HepG2 (cell line): ENCODE data around the gene KRTAP12-1. TPM values are rescaled to one million over a fixed set of nuclear protein-coding genes. Genes with fewer than 3 reads are reported as not detected.

Experiments used
- ATAC-seq: fragments of 200-7000 bp; cut with Tn5 transposase; 3 replicates; pipeline ENCODE4 v1.9.1; 2020; ENCODE audit warnings: mild to moderate bottlenecking, moderate library complexity
- BruUV-seq: library from RNA; stranded (reverse); fragments of 400-500 nt; replicated peaks from 2 replicates; lab custom pipeline; 2021; lab: Mats Ljungman, UMichigan
- CTCF ChIA-PET: fragments of 300-600 bp; formaldehyde crosslinking; extraction: SDS; loops from one replicate; lab custom pipeline; 2021; ENCODE audit warnings: low total read pairs, inconsistent platforms, low intra/inter-chr PET ratio; lab: Yijun Ruan, JAX
- POLR2A ChIA-PET: fragments of 350-600 bp; sonication (Branson Sonifier 250); formaldehyde crosslinking; loops from one replicate; lab custom pipeline; 2020; ENCODE audit warnings: antibody characterized with exemption, inconsistent platforms; lab: Yijun Ruan, JAX
- DNase-seq: peaks from one replicate; pipeline ENCODE4 v3.0.0-alpha.2; 2015; ENCODE audit warnings: low spot score
- FAIRE-seq: peaks from 3 replicates; lab custom pipeline; 2011; peaks lifted over from hg19 to GRCh38; lab: Jason Lieb, UNC
- H2AFZ ChIP-seq: one replicate; pipeline ENCODE4 v1.6.1; 2011; ENCODE audit warnings: low read length, inconsistent platforms
- H3K27ac ChIP-seq: fragments of 300-600 bp; 3 replicates; pipeline ENCODE4 v1.8.0; 2011; ENCODE audit warnings: mixed run types, mild to moderate bottlenecking, mixed read lengths, low read length, inconsistent platforms; ENCODE audit not compliant: insufficient read depth; ENCODE audit errors: extremely low read length
- H3K27me3 ChIP-seq, 2 experiments: fragments of 200-600 bp in 1 of 2; 2 replicates in 1 of 2; 3 replicates in 1 of 2; pipeline versions ENCODE4 v1.6.0 to v1.8.0; 2011; ENCODE audit warnings: low read length in 2 of 2, mild to moderate bottlenecking in 2 of 2, moderate library complexity in 2 of 2, inconsistent platforms in 1 of 2; ENCODE audit not compliant: insufficient read depth in 2 of 2, control insufficient read depth in 1 of 2
- H3K36me3 ChIP-seq, 2 experiments: fragments of 200-600 bp in 1 of 2; replicated peaks in 1 of 2; 2 replicates in 1 of 2; 3 replicates in 1 of 2; pipeline versions ENCODE4 v1.5.1 to v1.8.0; 2011; ENCODE audit warnings: low read length in 2 of 2, inconsistent platforms in 1 of 2; ENCODE audit not compliant: insufficient read depth in 2 of 2, control insufficient read depth in 1 of 2
- H3K4me1 ChIP-seq: 2 replicates; pipeline ENCODE4 v1.5.1; 2012; ENCODE audit warnings: low read length, inconsistent platforms; ENCODE audit not compliant: insufficient read depth
- H3K4me2 ChIP-seq: 2 replicates; pipeline ENCODE4 v1.6.0; 2011; ENCODE audit warnings: low read depth, low read length, inconsistent platforms
- H3K4me3 ChIP-seq, 3 experiments: fragments of 200-600 bp in 1 of 3; sonication (generic), shearing (Covaris generic) in 1 of 3; replicated peaks in 1 of 3; 2 replicates each; pipeline ENCODE4 v1.5.1; 2011 to 2016; ENCODE audit warnings: low read length in 3 of 3, inconsistent platforms in 2 of 3, low read depth in 2 of 3, mild to moderate bottlenecking in 2 of 3, control low read depth in 1 of 3, mixed read lengths in 1 of 3; ENCODE audit not compliant: insufficient read depth in 1 of 3
- H3K79me2 ChIP-seq: one replicate; pipeline ENCODE4 v1.6.1; 2011; ENCODE audit warnings: low read length, inconsistent platforms; ENCODE audit not compliant: insufficient read depth
- H3K9ac ChIP-seq: 2 replicates; pipeline ENCODE4 v1.6.0; 2011; ENCODE audit warnings: mild to moderate bottlenecking, low read depth, low read length, inconsistent platforms; ENCODE audit not compliant: insufficient read depth
- H3K9me3 ChIP-seq: 2 replicates; pipeline ENCODE4 v1.5.1; 2012; ENCODE audit warnings: mild to moderate bottlenecking, low read length
- H4K20me1 ChIP-seq: 2 replicates; pipeline ENCODE4 v1.6.0; 2011; ENCODE audit warnings: inconsistent platforms, mild to moderate bottlenecking, low read length, moderate library complexity; ENCODE audit not compliant: insufficient read depth
- ATAD3A ChIP-seq: sonication (generic); formaldehyde crosslinking; IDR thresholded peaks from 2 replicates; pipeline ENCODE4 v1.4.0; 2020; ENCODE audit warnings: missing genetic modification reagents
- CBX2 ChIP-seq, 2 experiments: fragments of 200-600 bp in 1 of 2; sonication (generic); formaldehyde crosslinking in 1 of 2; IDR thresholded peaks; 2 replicates each; pipeline versions ENCODE4 v1.7.0 to v1.8.1; 2018 to 2022; ENCODE audit warnings: low read depth in 2 of 2, low read length in 1 of 2, mild to moderate bottlenecking in 1 of 2, missing genetic modification reagents in 1 of 2
- CEBPG ChIP-seq: IDR thresholded peaks from 2 replicates; pipeline ENCODE4 v1.6.1; 2016
- CREB1 ChIP-seq, 2 experiments: fragments of 450-650 bp in 1 of 2; IDR thresholded peaks; 2 replicates each; pipeline ENCODE4 v1.6.1; 2016 to 2017; ENCODE audit warnings: control low read depth in 1 of 2, mild to moderate bottlenecking in 1 of 2, missing compliant biosample characterization in 1 of 2, missing genetic modification characterization in 1 of 2
- ZBTB43 ChIP-seq: sonication (generic); formaldehyde crosslinking; conservative IDR thresholded peaks from 2 replicates; pipeline ENCODE4 v1.4.0; 2020; ENCODE audit warnings: missing genetic modification reagents
- WGBS: methylation state at CpG from one replicate; pipeline ENCODE4 v1.1.6; 2017; ENCODE audit warnings: low lambda C conversion rate; 5-methylcytosine and 5-hydroxymethylcytosine counted together
- in situ Hi-C: cut with HindIII; loops from 2 replicates; pipeline ENCODE4 v1.10.0; 2017; ENCODE audit warnings: low pct_unique_long_range_greater_than_20kb; ENCODE audit not compliant: extremely low pct_ligation_motif_present
- intact Hi-C: fragments of 100-400 bp; cut with micrococcal nuclease; formaldehyde crosslinking; loops from one replicate; pipeline ENCODE4 v1.10.0; 2022; ENCODE audit not compliant: unreplicated experiment
- polyA plus RNA-seq, 8 experiments: library from polyadenylated mRNA; depleted of rRNA in 3 of 8; stranded (reverse) in 7 of 8; unstranded in 1 of 8; fragments of >200 nt; fragmentation: Illumina TruSeq in 4 of 8; extraction: Trizol in 4 of 8; gene quantifications; 2 replicates each; pipeline versions ENCODE4 v1.2.1 to v1.2.3, GENCODE V29; 2011 to 2016; ENCODE audit warnings: low read depth in 4 of 8, missing spikeins in 1 of 8, mixed read lengths in 1 of 8; ENCODE audit not compliant: insufficient read depth in 1 of 8
- total RNA-seq, 5 experiments: library from RNA; depleted of rRNA; stranded (reverse); fragments of >200 nt; fragmentation: Illumina TruSeq; extraction: Trizol; gene quantifications; 2 replicates each; pipeline ENCODE4 v1.2.3, GENCODE V29; 2016; ENCODE audit warnings: low read depth in 1 of 5
- TF ChIP-seq, protein P1 (sequence below): IDR thresholded peaks from 2 replicates; pipeline ENCODE4 v1.6.1; 2018; ENCODE audit warnings: missing genetic modification reagents

The KRTAP12-1 gene
- total and polyA plus RNA-seq, 2 of the 13 experiments (the other 11 are each of a cell fraction or from before 2014, with no cell fraction given), result not detected

GRCh38 chr21:44704636-44705001, 22.7 kb upstream of the KRTAP12-1 start:
- DNase-seq (no peak), FAIRE-seq (no peak)
- POLR2A ChIA-PET, result no interaction called here

More at GRCh38 chr21:44704636-44705001, 22.7 kb upstream of the KRTAP12-1 start:
- Histone ChIP-seq H3K79me2 (no peaks in the 10 kb centered on the region), H3K4me1 (peaks cover 49% of the 10 kb centered on the region), H2AFZ (no peak overlapping the region), H3K9ac (no peak overlapping the region), H3K4me3 (no peak overlapping the region), H3K9me3 (no peaks in the 10 kb centered on the region), H3K27me3 (peaks cover 4 to 37% of the 10 kb centered on the region in 2 experiments), H3K27ac (no peak overlapping the region), H4K20me1 (no peaks in the 10 kb centered on the region), H3K36me3 (no peaks in the 10 kb centered on the region), H3K4me2 (no peak overlapping the region)
- BruUV-seq, result no TSS peak
- in situ Hi-C loops (no loop called here), intact Hi-C loops (loop anchor here (5.0 kb wide), 1 partner anchor 33 kb away; no protein-coding TSS in a partner anchor)
- no peak for ATAC-seq
- TF ChIP-seq ZBTB43 (no peak), CBX2 (IDR thresholded peaks at IDR 0.05; ENCODE audit: low read depth, low read length) (no peak), CBX2 (CRISPR knock-in tag; IDR thresholded peaks at IDR 0.05; ENCODE audit: low read depth) (no peak), ATAD3A (CRISPR knock-in tag) (no peak), CEBPG (CRISPR knock-in tag) (no peak), CREB1 (IDR thresholded peaks at IDR 0.05) (no peak), CREB1 (CRISPR knock-in tag; IDR thresholded peaks at IDR 0.05) (no peak)
- TF ChIP-seq, protein P1, sequence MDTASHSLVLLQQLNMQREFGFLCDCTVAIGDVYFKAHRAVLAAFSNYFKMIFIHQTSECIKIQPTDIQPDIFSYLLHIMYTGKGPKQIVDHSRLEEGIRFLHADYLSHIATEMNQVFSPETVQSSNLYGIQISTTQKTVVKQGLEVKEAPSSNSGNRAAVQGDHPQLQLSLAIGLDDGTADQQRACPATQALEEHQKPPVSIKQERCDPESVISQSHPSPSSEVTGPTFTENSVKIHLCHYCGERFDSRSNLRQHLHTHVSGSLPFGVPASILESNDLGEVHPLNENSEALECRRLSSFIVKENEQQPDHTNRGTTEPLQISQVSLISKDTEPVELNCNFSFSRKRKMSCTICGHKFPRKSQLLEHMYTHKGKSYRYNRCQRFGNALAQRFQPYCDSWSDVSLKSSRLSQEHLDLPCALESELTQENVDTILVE (CRISPR knock-in tag), result no peak
- CTCF ChIA-PET, result no interaction called here
- 74% methylated on average over 2 of the region's 13 CpGs for WGBS
